H1 (cell line): ENCODE results near the gene DPP10. TPM values are rescaled to one million over a fixed set of nuclear protein-coding genes. Genes with fewer than 3 reads are reported as not detected.

Experiments
- CTCF ChIA-PET: fragments of 300-600 bp; sonication (Branson Sonifier 250); formaldehyde crosslinking; loops from one replicate; lab custom pipeline; 2021; ENCODE audit not compliant: partially characterized antibody; lab: Charles Lee
- POLR2A ChIA-PET: fragments of 300-600 bp; sonication (Branson Sonifier 250); formaldehyde crosslinking; loops from one replicate; lab custom pipeline; 2021; ENCODE audit warnings: inconsistent platforms; ENCODE audit not compliant: partially characterized antibody; lab: Charles Lee
- DNase-seq, 2 experiments: peaks; one replicate each; pipeline versions ENCODE4 v3.0.0 to v3.0.0-alpha.2; 2010 to 2022; ENCODE audit warnings: low spot score in 2 of 2, low read depth in 1 of 2, mixed read lengths in 1 of 2
- FAIRE-seq: peaks from 2 replicates; lab custom pipeline; 2011; peaks lifted over from hg19 to GRCh38; lab: Jason Lieb, UNC
- H2AFZ ChIP-seq: 2 replicates; pipeline ENCODE4 v1.8.1; 2012; ENCODE audit warnings: low read length, inconsistent platforms
- H2AK5ac ChIP-seq: 2 replicates; pipeline ENCODE4 v1.6.1; 2013; ENCODE audit warnings: low read depth, low read length
- H2BK120ac ChIP-seq: replicated peaks from 2 replicates; pipeline ENCODE3; 2013; ENCODE audit warnings: low read depth, low read length, inconsistent platforms
- H2BK12ac ChIP-seq: 2 replicates; pipeline ENCODE4 v1.6.1; 2013; ENCODE audit warnings: low read depth, low read length
- H2BK15ac ChIP-seq: 2 replicates; pipeline ENCODE4 v1.6.1; 2013; ENCODE audit warnings: low read length
- H2BK20ac ChIP-seq: 2 replicates; pipeline ENCODE4 v1.6.1; 2013; ENCODE audit warnings: low read length
- H2BK5ac ChIP-seq: 2 replicates; pipeline ENCODE4 v1.6.1; 2013; ENCODE audit warnings: low read depth, low read length
- H3K14ac ChIP-seq: 2 replicates; pipeline ENCODE4 v1.6.1; 2013; ENCODE audit warnings: inconsistent platforms; ENCODE audit not compliant: insufficient read length
- H3K18ac ChIP-seq: 2 replicates; pipeline ENCODE4 v1.6.1; 2013; ENCODE audit warnings: low read length; ENCODE audit errors: extremely low read depth
- H3K23ac ChIP-seq: 2 replicates; pipeline ENCODE4 v1.6.1; 2013; ENCODE audit warnings: inconsistent platforms; ENCODE audit not compliant: insufficient read length
- H3K23me2 ChIP-seq: 2 replicates; pipeline ENCODE4 v1.6.1; 2013; ENCODE audit warnings: low read depth, low read length
- H3K27ac ChIP-seq: 2 replicates; pipeline ENCODE4 v1.6.1; 2011; ENCODE audit warnings: low read depth, low read length, inconsistent platforms
- H3K27me3 ChIP-seq, 4 experiments: replicated peaks in 1 of 4; 1 replicate in 1 of 4; 2 replicates in 3 of 4; pipeline versions ENCODE4 v1.6.1 to v1.8.1; 2011 to 2013; ENCODE audit warnings: low read length in 3 of 4, mild to moderate bottlenecking in 3 of 4, inconsistent platforms in 2 of 4, mixed read lengths in 2 of 4, moderate library complexity in 1 of 4; ENCODE audit not compliant: control insufficient read depth in 3 of 4, insufficient read depth in 3 of 4; ENCODE audit errors: extremely low read depth in 1 of 4
- H3K36me3 ChIP-seq, 4 experiments: 2 replicates each; pipeline versions ENCODE4 v1.6.1 to v1.8.1; 2011 to 2013; ENCODE audit warnings: mild to moderate bottlenecking in 4 of 4, low read length in 3 of 4, moderate library complexity in 2 of 4, control low read depth in 1 of 4, inconsistent platforms in 1 of 4; ENCODE audit not compliant: insufficient read depth in 4 of 4, control insufficient read depth in 2 of 4
- H3K4ac ChIP-seq: replicated peaks from 2 replicates; pipeline ENCODE3; 2013; ENCODE audit warnings: low read length, low read depth, mixed read lengths, inconsistent platforms; ENCODE audit not compliant: insufficient read length
- H3K4me1 ChIP-seq, 4 experiments: replicated peaks in 1 of 4; 1 replicate in 1 of 4; 2 replicates in 3 of 4; pipeline versions ENCODE4 v1.6.1 to v1.8.1; 2011 to 2013; ENCODE audit warnings: low read length in 3 of 4, inconsistent platforms in 2 of 4, mixed read lengths in 1 of 4; ENCODE audit not compliant: insufficient read depth in 4 of 4, control insufficient read depth in 3 of 4
- H3K4me2 ChIP-seq, 2 experiments: 2 replicates each; pipeline versions ENCODE4 v1.6.1 to v1.8.1; 2011 to 2013; ENCODE audit warnings: low read depth in 2 of 2, low read length in 2 of 2, control low read depth in 1 of 2, inconsistent platforms in 1 of 2, mild to moderate bottlenecking in 1 of 2; ENCODE audit not compliant: insufficient read depth in 1 of 2
- H3K4me3 ChIP-seq, 4 experiments: fragments of 200-600, 300-600 bp in 1 of 4; sonication (generic), shearing (Covaris generic), sonication (Bioruptor Twin) in 1 of 4; 2 replicates each; pipeline versions ENCODE4 v1.5.1 to v1.8.1; 2011 to 2016; ENCODE audit warnings: low read length in 4 of 4, low read depth in 3 of 4, control low read depth in 2 of 4, inconsistent platforms in 2 of 4, mild to moderate bottlenecking in 2 of 4, mixed read lengths in 1 of 4, moderate library complexity in 1 of 4; ENCODE audit not compliant: insufficient read depth in 2 of 4; ENCODE audit errors: extremely low read depth in 1 of 4
- H3K56ac ChIP-seq: replicated peaks from 2 replicates; pipeline ENCODE3; 2013; ENCODE audit warnings: low read depth, mild to moderate bottlenecking, mixed read lengths, low read length, inconsistent platforms; ENCODE audit not compliant: insufficient read length
- H3K79me1 ChIP-seq: 2 replicates; pipeline ENCODE4 v1.6.1; 2013; ENCODE audit warnings: low read depth, low read length, control low read depth
- H3K79me2 ChIP-seq, 2 experiments: 2 replicates each; pipeline versions ENCODE4 v1.6.1 to v1.8.1; 2012 to 2013; ENCODE audit warnings: low read length in 2 of 2, mild to moderate bottlenecking in 2 of 2, inconsistent platforms in 1 of 2; ENCODE audit not compliant: insufficient read depth in 2 of 2, control insufficient read depth in 1 of 2
- H3K9ac ChIP-seq, 4 experiments: replicated peaks in 1 of 4; 1 replicate in 1 of 4; 2 replicates in 3 of 4; pipeline versions ENCODE4 v1.6.1 to v1.8.1; 2011 to 2013; ENCODE audit warnings: low read depth in 3 of 4, low read length in 3 of 4, control low read depth in 2 of 4, mild to moderate bottlenecking in 2 of 4, moderate library complexity in 2 of 4, inconsistent platforms in 1 of 4; ENCODE audit errors: extremely low read depth in 1 of 4
- H3K9me3 ChIP-seq, 2 experiments: 2 replicates each; pipeline versions ENCODE4 v1.6.1 to v1.8.1; 2012 to 2013; ENCODE audit warnings: mild to moderate bottlenecking in 2 of 2, moderate library complexity in 2 of 2, control low read depth in 1 of 2, inconsistent platforms in 1 of 2, low read depth in 1 of 2, low read length in 1 of 2, mixed read lengths in 1 of 2; ENCODE audit not compliant: insufficient read depth in 2 of 2
- H4K20me1 ChIP-seq, 2 experiments: replicated peaks in 1 of 2; 2 replicates each; pipeline versions ENCODE3 to v1.8.1; 2011 to 2013; ENCODE audit warnings: inconsistent platforms in 2 of 2, low read length in 2 of 2, mild to moderate bottlenecking in 1 of 2; ENCODE audit not compliant: insufficient read depth in 2 of 2, control insufficient read depth in 1 of 2
- H4K5ac ChIP-seq: 2 replicates; pipeline ENCODE4 v1.6.1; 2013; ENCODE audit warnings: low read length, low read depth, mixed read lengths, inconsistent platforms; ENCODE audit not compliant: insufficient read length
- H4K8ac ChIP-seq: 2 replicates; pipeline ENCODE4 v1.8.0; 2013; ENCODE audit warnings: mild to moderate bottlenecking, moderate library complexity, low read length, inconsistent platforms; ENCODE audit not compliant: insufficient read depth; ENCODE audit errors: extremely low read depth
- H4K91ac ChIP-seq: replicated peaks from 2 replicates; pipeline ENCODE3; 2013; ENCODE audit warnings: low read length, mixed read lengths, inconsistent platforms; ENCODE audit not compliant: insufficient read length
- BRCA1 ChIP-seq: IDR thresholded peaks from 2 replicates; pipeline ENCODE4 v1.6.1; 2012; ENCODE audit warnings: low read depth, low read length, improper control_type of control experiment
- CHD1 ChIP-seq: IDR thresholded peaks from 2 replicates; pipeline ENCODE4 v1.6.1; 2012; ENCODE audit warnings: low read depth, low read length, improper control_type of control experiment
- CTCF ChIP-seq, 3 experiments: IDR thresholded peaks; 1 replicate in 2 of 3; 2 replicates in 1 of 3; pipeline versions ENCODE4 v1.5.1 to v1.6.1; 2011; ENCODE audit warnings: low read length in 3 of 3, mild to moderate bottlenecking in 3 of 3, inconsistent platforms in 2 of 3, low read depth in 1 of 3, moderate library complexity in 1 of 3; ENCODE audit not compliant: insufficient read depth in 1 of 3; ENCODE audit errors: control extremely low read depth in 1 of 3
- EGR1 ChIP-seq: IDR thresholded peaks from 2 replicates; pipeline ENCODE4 v1.6.1; 2011; ENCODE audit warnings: low read depth, low read length, borderline replicate concordance
- HDAC2 ChIP-seq, 2 experiments: fragments of 300-600 bp in 1 of 2; sonication (generic) in 1 of 2; IDR thresholded peaks; 2 replicates each; pipeline ENCODE4 v1.6.1; 2011 to 2012; ENCODE audit warnings: low read depth in 2 of 2, low read length in 2 of 2, mild to moderate bottlenecking in 2 of 2, moderate library complexity in 2 of 2, borderline replicate concordance in 1 of 2, inconsistent platforms in 1 of 2
- JUN ChIP-seq: IDR thresholded peaks from 2 replicates; pipeline ENCODE4 v1.6.1; 2011; ENCODE audit warnings: low read depth, mild to moderate bottlenecking, improper control_type of control experiment, low read length
- MAFK ChIP-seq: IDR thresholded peaks from 2 replicates; pipeline ENCODE4 v1.6.1; 2012; ENCODE audit warnings: low read depth, mild to moderate bottlenecking, improper control_type of control experiment, low read length
- NANOG ChIP-seq: IDR thresholded peaks from 2 replicates; pipeline ENCODE4 v1.6.1; 2011; ENCODE audit warnings: low read length, low read depth, mild to moderate bottlenecking, inconsistent platforms; ENCODE audit not compliant: insufficient read depth, poor library complexity, severe bottlenecking
- POLR2AphosphoS5 ChIP-seq: IDR thresholded peaks from 2 replicates; pipeline ENCODE4 v1.6.1; 2011; ENCODE audit warnings: low read depth, low read length
- SIX5 ChIP-seq: IDR thresholded peaks from 2 replicates; pipeline ENCODE4 v1.6.1; 2011; ENCODE audit warnings: mild to moderate bottlenecking, low read depth, low read length
- SP4 ChIP-seq: IDR thresholded peaks from 2 replicates; pipeline ENCODE4 v1.6.1; 2012; ENCODE audit warnings: low read length, inconsistent platforms
- SRF ChIP-seq: IDR thresholded peaks from 2 replicates; pipeline ENCODE4 v1.6.1; 2011; ENCODE audit warnings: mild to moderate bottlenecking, low read depth, low read length, moderate library complexity
- TAF1 ChIP-seq: IDR thresholded peaks from 2 replicates; pipeline ENCODE4 v1.6.1; 2011; ENCODE audit warnings: mild to moderate bottlenecking, low read depth, low read length
- WGBS, 2 experiments: shearing (Covaris generic) in 1 of 2; methylation state at CpG; one replicate each; pipeline versions ENCODE4 v1.1.6 to v1.1.7; 2013 to 2015; ENCODE audit warnings: low lambda C conversion rate in 2 of 2, mixed read lengths in 2 of 2, inconsistent platforms in 1 of 2, low coverage in 1 of 2, missing lambda C conversion rate in 1 of 2; ENCODE audit not compliant: insufficient replicate concordance in 2 of 2, insufficient coverage in 1 of 2, insufficient read length in 1 of 2; ENCODE audit errors: extremely low coverage in 1 of 2, missing lambda C conversion rate in 1 of 2; 5-methylcytosine and 5-hydroxymethylcytosine counted together
- polyA plus RNA-seq, 7 experiments: library from polyadenylated mRNA; depleted of rRNA in 3 of 7; stranded (reverse) in 5 of 7; unstranded in 2 of 7; fragments of >200 nt in 5 of 7; fragments of 200-250 nt in 2 of 7; gene quantifications; 1 replicate in 5 of 7; 2 replicates in 1 of 7; 4 replicates in 1 of 7; pipeline versions ENCODE4 v1.2.1 to v1.2.3, GENCODE V29; 2011 to 2013; ENCODE audit warnings: missing spikeins in 2 of 7, mixed read lengths in 2 of 7
- total RNA-seq: library from RNA; stranded (reverse); fragmentation: NEBNext Ultra II Directional; extraction: Animal tissue kit (Norgen Biotek cat#: 25700); gene quantifications from 2 replicates; pipeline ENCODE4 v1.2.1, GENCODE V29; 2021

The DPP10 gene
- total and polyA plus RNA-seq, 2 of the 8 experiments (the other 6 are each of a cell fraction or from before 2014, with no cell fraction given) = 3.3 to 7.2 TPM

DNA sequence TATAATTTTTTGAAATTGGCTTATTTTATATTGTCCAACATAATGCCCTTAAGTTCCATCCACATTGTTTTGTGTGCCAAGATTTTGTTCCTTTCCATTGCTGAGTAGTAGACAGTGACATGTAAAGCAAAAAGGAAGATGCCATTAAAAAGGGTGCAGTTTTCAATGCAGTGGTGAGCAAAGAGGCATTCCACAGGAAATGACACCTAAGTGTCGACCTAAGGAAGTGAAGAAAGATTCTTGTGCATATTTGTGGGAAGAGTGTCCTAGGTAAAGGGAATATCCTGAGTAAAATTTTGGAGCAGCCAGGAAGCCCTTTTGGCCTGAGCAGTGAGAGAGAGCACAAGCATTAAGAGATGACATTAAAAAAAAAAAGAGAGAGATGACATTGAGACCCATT, 1099.9 kb downstream of the DPP10 start:
- CTCF ChIA-PET = no interaction called here
- WGBS, 2 experiments = 80% methylated on average over 1 of the region's 1 CpG; no CpG with 5 or more reads in 1 of the 2 experiments
- TF ChIP-seq BRCA1 (no peak), POLR2AphosphoS5 (no peak), JUN (no peak), EGR1 (no peak), SP4 (no peak), CHD1 (no peak), NANOG (no peak), TAF1 (no peak), SRF (no peak), CTCF (IDR thresholded peaks at IDR 0.05; ENCODE audit: control extremely low read depth in 1 of 3, insufficient read depth in 1 of 3, low read depth in 1 of 3, low read length in 3 of 3) (no peak), MAFK (no peak), SIX5 (no peak), HDAC2 (IDR thresholded peaks at IDR 0.05; ENCODE audit: borderline replicate concordance in 1 of 2, low read depth in 2 of 2, low read length in 2 of 2) (no peak)

More for the DNA sequence above, 1099.9 kb downstream of the DPP10 start:
- Histone ChIP-seq H4K91ac (no peak overlapping the region), H2AFZ (no peak overlapping the region), H2BK120ac (no peak overlapping the region), H3K27me3 (no peaks in the 10 kb centered on the region), H3K36me3 (no peaks in the 10 kb centered on the region), H3K14ac (no peak overlapping the region), H3K23ac (no peak overlapping the region), H2BK20ac (no peak overlapping the region), H2BK5ac (no peak overlapping the region), H3K9ac (no peak overlapping the region), H4K20me1 (peaks cover 0 to 2% of the 10 kb centered on the region in 2 experiments), H2BK12ac (no peak overlapping the region), H4K5ac (no peak overlapping the region), H3K4me3 (no peak overlapping the region), H3K18ac (no peak overlapping the region), H3K4ac (no peak overlapping the region), H3K4me2 (no peak overlapping the region), H2BK15ac (no peak overlapping the region), H3K27ac (no peak overlapping the region), H3K23me2 (no peaks in the 10 kb centered on the region), H2AK5ac (no peak overlapping the region), H3K79me1 (no peaks in the 10 kb centered on the region), H4K8ac (no peak overlapping the region), H3K79me2 (no peaks in the 10 kb centered on the region), H3K56ac (no peak overlapping the region), H3K9me3 (no peaks in the 10 kb centered on the region), H3K4me1 (peaks cover 0 to 7% (median 3%) of the 10 kb centered on the region in 4 experiments; a peak in 4 of 7 replicates)
- POLR2A ChIA-PET = no interaction called here
- no peak for DNase-seq
- FAIRE-seq = no peak
